Adipose tissue (tissue), 3 donors: Measurements from ENCODE around the gene MRPS2. TPM values are rescaled to one million over a fixed set of nuclear protein-coding genes. Genes with fewer than 3 reads are reported as not detected.

ENCODE experiments used
- H3K27ac ChIP-seq: one replicate; pipeline ENCODE4 v1.5.1; 2013; ENCODE audit warnings: low read depth, low read length
- WGBS, 3 donors: extraction: QIAGEN DNeasy Blood & Tissue Kit; methylation state at CpG; one replicate each; pipeline ENCODE4 v1.1.7; 2013; 5-methylcytosine and 5-hydroxymethylcytosine counted together
- polyA plus RNA-seq, 3 donors: library from polyadenylated mRNA; stranded (reverse); fragments of 200-250 nt; gene quantifications; one replicate each; pipeline ENCODE4 v1.2.3, GENCODE V29; 2013
- donor health status: healthy with polysubstance abuse.
- donor health status: Bipolar disorder and iron deficiency.
- donor health status: healthy.

MRPS2 gene
- polyA plus RNA-seq, 3 donors, result 29.2 to 62.3 (median 48.9) TPM

DNA sequence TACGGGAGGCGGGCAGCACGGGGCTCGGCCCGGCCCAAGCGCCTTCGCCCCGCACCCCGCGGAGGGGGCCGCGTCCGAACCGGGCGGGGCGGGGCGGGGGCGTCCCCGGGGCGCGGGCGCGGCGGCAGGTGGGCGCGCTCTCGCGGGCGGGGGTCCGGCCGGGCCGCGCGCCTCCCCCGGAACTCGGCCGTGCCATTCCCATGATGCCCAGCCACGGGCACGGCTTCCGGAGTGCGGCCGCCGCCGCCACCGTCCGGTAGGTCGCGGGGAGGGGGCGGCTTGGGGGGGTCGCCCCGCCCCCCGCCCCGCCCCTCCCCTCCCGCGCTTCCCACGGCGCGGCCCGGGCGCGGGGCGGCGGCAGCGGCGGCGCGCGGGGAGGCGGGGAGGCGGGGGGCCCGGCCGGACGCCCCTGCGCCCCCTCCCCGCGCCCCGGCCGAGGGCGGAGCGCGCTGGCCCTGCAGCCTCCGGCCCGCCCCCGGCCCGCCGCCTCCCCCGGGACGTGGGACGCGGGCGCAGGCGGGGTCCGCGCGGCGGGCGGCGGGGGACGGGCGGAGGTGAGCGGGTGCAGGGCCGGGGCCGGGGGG is 20.9 kb upstream of the MRPS2 start, which contains the start of gene PPP1R26:
PPP1R26 (plus strand) TSS at position 314 of the 584 bp plus-strand sequence. CDS start 4,729 bp downstream, outside the sequence.
- H3K27ac ChIP-seq, result no peak within 1 kb of the TSS
- WGBS, 3 donors, result 0 to 4% (median 1%) methylated on average over 5 to 93 of the region's 103 CpGs

GRCh38 chr9:135480071-135480939 is 20.2 kb upstream of the MRPS2 start:
- no peak overlapping the region for H3K27ac ChIP-seq
- WGBS, 3 donors, result 0 to 1% (median 1%) methylated on average over 55 to 76 of the region's 76 CpGs

- WGBS, 3 donors, result 27 to 43% (median 35%) methylated on average over 11 of the region's 11 CpGs
- H3K27ac ChIP-seq, result no peak overlapping the region
Measured at GRCh38 chr9:135480940-135481310, 19.6 kb upstream of the MRPS2 start.

GRCh38 chr9:135482015-135482754 is 18.3 kb upstream of the MRPS2 start:
- no peak overlapping the region for H3K27ac ChIP-seq
- WGBS, 3 donors, result 72 to 77% (median 73%) methylated on average over 8 of the region's 8 CpGs

DNA sequence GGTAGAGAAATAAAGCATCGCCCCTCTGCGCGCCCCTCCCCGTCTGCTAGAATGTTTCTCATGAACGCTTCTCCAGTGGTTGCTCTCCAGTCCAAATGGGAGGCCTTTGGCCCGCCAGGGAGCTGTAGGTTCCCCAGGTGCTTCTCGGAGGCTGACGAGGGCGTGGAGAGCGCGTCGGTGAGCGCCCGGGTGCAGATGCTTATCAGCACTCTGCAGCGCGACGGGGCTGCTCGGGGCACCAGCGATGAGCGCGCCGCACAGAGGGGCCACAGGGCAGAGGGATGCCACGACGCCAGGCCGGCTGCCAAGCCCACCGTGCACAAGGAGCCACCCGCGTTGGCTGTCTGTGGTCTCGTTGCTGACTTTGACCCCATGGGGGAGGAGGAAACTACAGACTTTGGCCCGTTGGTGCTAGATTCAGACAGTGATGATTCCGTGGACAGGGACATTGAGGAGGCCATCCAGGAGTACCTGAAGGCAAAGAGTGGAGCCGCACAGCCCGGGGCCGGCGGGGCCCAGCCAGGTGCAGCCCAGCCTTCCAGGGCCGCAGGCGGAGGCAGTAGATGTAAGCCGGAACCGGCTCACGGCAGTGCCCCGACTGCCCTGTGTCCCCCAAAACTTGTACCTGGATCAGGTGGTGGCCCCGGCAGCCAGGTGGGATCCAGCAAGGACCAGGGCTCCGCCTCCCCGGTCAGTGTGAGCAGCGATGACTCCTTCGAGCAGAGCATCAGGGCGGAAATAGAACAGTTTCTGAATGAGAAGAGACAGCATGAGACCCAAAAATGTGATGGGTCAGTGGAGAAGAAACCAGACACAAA is 15.8 kb upstream of the MRPS2 start:
- no peak overlapping the region for H3K27ac ChIP-seq
- 95 to 96% (median 96%) methylated on average over 47 of the region's 47 CpGs for WGBS, 3 donors

DNA sequence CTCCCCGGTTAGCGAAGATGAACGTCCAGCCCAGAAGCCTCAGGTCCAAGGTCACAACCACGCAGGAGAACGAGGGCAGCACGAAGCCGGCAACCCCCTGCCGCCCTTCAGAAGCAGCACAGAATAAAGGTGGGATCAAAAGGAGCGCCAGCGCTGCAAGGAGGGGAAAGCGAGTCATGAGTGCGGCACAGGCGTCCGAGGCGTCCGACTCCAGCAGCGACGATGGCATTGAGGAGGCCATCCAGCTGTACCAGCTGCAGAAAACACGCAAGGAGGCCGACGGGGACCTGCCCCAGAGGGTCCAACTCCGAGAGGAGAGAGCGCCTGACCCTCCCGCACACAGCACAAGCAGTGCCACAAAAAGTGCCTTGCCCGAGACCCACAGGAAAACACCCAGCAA is 15.1 kb upstream of the MRPS2 start:
- 92 to 98% (median 97%) methylated on average over 22 to 25 of the region's 25 CpGs for WGBS, 3 donors
- H3K27ac ChIP-seq, result no peak overlapping the region

- H3K27ac ChIP-seq, result no peak overlapping the region
- WGBS, 3 donors, result 90 to 95% (median 92%) methylated on average over 21 of the region's 21 CpGs
Measured at GRCh38 chr9:135485832-135486231, 14.7 kb upstream of the MRPS2 start.

DNA sequence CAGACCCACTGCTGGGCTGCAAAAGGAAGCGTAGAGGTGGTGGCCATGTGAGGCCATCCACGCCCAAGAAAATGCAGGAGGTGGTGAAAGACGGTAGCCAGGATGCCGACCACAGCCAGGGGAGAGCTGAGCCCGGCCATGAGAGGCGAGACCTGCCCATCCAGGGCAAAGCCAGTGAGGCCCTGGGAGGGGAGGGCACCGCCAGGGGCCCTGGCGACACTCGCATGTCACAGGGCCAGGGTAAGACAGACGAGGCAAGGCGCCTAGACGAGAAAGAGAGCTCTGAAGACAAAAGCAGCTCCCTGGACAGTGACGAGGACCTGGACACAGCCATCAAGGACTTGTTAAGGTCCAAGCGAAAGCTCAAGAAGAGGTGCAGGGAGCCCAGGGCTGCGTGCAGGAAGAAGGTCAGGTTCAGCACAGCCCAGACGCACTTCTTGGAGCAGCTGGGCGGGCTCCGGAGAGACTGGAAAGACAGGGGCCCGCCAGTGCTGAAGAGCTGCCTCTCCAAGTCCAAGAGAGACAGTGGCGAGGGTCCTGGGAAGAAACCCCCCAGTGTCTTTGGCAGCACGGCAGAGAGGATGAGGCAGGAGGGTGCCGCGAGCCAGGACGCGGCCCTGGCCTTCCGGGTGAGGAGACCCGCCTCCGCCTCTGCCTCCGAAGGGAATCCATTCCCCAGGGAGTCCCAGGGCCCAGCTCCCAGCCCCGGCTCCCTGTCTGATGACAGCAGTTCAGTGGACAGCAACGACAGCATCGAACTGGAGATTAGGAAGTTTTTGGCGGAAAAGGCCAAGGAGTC is 14.0 kb upstream of the MRPS2 start:
- 92 to 93% (median 93%) methylated on average over 33 of the region's 33 CpGs for WGBS, 3 donors

DNA sequence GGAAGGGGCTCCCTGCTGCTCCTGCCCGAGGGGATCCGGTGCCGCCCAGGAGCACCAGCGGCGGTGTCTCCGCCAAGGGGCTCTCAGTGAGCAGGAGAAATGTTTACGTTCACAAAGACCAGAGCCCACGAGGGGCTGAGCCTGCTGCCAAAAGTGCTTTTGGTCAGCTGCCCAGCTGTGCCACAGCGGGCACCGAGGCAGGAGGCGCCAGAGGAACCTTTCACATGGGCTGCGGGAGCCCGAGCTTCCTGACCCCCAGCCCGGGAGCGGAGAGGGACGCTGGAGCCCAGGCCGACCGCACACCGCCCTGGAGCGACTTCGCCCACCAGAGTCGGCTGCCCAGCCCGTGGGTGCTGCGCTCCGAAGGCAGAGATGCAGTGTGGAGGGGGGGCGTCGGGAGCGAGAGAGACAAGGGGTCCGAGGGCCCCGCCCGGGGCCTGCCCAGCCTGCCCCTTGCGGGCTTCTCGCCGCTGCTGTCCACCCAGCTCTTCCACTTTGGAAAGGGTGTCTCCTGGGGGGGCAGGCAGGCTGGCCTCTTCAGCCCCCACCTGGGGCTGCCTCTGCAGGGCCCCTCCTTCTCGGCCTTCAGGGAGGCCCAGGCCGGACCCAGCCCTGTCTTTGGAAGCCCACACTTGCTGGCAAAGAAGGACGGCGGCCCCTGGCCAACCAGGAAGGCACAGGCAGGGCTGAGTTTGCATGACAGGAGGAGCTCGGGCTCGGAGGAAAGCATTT is 13.0 kb upstream of the MRPS2 start:
- whole genome bisulfite sequencing, 3 donors, result 95% methylated on average over 35 to 40 of the region's 40 CpGs

More for the DNA sequence above, 14.0 kb upstream of the MRPS2 start:
- H3K27ac ChIP-seq, result no peak overlapping the region

GRCh38 chr9:135488013-135488330 is 12.5 kb upstream of the MRPS2 start:
- no peak overlapping the region for H3K27ac ChIP-seq
- WGBS, 3 donors, result 95 to 97% (median 96%) methylated on average over 18 of the region's 18 CpGs

More for the DNA sequence above, 13.0 kb upstream of the MRPS2 start:
- H3K27ac ChIP-seq, result no peak overlapping the region

GRCh38 chr9:135488527-135488926 is 12.0 kb upstream of the MRPS2 start:
- no peak overlapping the region for H3K27ac ChIP-seq
- 93 to 95% (median 93%) methylated on average over 17 of the region's 17 CpGs for WGBS, 3 donors

DNA sequence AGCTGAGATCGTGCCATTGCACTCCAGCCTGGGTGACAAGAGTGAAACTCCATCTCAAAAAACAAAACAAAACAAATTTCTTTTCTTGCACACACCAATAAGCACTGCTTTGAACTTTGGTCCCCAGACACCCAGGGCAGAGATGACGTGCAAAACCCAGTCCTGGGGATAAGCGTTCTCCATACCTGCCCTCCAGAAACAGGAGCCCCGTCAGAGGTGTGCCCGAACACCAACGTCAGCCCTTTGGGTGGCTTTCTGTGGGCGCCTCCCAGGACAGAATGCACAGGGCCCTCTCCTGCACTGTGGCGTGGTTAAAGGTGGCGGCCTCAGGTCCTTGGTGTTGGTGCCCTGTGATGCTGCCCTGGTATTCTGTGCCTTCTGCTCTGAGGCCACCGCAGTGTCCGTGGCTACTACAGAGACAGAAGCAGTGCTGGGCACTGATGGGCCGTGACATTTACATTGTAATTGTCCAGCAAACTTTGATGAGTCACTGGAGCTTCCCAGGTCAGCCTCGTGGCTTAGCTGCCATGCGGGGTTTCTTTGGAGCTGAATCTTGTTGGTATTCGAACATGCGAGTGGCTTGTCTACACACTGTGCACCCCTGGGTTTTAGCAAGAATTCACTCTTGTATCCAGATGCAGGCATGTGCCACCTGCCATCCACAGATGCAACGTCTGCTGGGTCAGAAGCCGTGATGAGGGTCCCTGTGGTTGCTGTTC is 11.1 kb upstream of the MRPS2 start:
- 87 to 93% (median 89%) methylated on average over 18 of the region's 18 CpGs for WGBS, 3 donors
- H3K27ac ChIP-seq, result no peak overlapping the region

DNA sequence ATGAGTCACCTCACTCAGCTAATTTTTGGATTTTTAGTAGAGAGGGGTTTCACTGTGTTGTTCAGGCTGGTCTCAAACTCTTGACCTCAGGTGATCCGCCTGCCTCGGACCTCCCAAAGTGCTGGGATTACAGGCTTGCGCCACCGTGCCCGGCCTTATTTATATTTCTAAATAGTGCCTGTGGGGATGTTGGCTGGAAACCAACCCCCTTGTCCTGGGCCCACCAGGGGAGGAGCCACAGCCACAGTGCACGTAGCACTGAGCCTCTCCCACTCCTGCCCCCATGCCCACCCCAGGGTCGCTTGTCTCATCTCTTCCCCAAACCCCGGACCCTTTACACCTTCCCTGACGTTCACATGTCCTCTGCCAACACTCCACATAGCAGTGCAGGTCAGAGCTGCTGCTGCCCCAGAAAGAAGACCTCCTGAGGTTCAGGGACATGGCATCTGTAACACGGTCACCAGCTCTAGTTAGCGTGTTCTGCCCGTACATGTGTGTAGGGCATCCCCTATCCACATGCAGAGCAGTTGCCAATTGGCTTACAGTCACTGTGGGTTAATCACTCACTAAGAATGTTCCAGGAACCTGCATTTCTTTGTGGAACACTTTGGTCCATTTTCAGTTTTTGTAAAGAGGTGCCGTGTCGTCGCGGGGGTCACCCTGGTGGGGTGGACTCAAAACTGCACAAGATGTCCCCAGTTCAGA is 10.2 kb upstream of the MRPS2 start:
- no peak overlapping the region for H3K27ac ChIP-seq
- WGBS, 3 donors, result 87 to 88% (median 88%) methylated on average over 16 of the region's 16 CpGs

DNA sequence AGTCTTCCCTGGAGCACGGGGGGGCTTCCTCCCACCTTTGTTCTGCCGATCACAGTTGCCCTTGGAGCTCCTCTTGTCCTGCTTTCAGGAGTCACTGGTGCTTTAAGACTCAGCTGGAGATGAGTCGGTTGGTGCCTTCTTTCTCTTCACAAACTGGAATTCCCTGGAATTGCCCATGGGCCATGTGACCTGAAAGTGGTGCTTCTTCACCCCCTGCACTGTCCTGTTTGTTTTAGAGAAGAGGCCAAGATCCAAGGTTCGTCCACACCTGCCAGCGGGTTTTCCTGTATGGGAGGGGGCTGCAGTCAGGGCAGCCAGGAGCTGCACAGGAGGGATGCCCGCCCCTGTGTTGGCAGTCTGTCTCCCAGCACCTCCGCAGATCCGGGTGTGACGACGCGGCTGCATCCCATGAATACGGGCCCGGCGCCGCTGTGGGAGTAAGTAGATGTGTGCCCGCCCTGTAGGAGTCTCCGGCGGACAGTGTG is 9.5 kb upstream of the MRPS2 start:
- H3K27ac ChIP-seq, result no peak overlapping the region
- 80 to 86% (median 85%) methylated on average over 18 of the region's 18 CpGs for WGBS, 3 donors

- 73 to 86% (median 84%) methylated on average over 4 of the region's 4 CpGs for WGBS, 3 donors
- no peak overlapping the region for H3K27ac ChIP-seq
Measured at GRCh38 chr9:135491764-135492163, 8.7 kb upstream of the MRPS2 start.
